ENCODE results near the gene WDFY3.

DNA sequence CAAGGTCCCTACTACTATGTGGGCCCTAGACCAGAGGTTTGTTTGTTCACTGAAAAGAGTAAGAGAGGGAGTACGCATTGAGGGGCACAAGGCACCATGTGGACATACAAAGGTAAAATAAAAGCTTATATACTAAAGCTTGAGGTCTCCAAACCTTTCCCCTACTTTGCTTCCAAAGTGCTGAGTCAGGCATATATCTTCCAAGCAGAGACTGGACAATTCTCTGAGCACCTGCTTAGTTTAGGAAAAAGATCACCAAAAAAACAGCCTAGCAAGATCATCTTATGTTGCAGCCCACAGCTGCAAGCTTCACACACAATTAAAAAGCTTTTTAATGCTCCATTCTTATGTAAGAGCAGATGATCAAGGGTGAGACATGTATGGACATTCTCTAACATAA, 119.5 kb downstream of the WDFY3 start:
- no peak for TF ChIP-seq CTCF (optimal IDR thresholded peaks at IDR 0.05 in 1 of 3, IDR thresholded peaks at IDR 0.05 in 1 of 3, conservative IDR thresholded peaks at IDR 0.05 in 1 of 3; ENCODE audit: extremely low read depth in 1 of 3, insufficient read depth in 2 of 3, low read length in 3 of 3)
- no peak for TF ChIP-seq EZH2 (IDR thresholded peaks at IDR 0.05; ENCODE audit: low read length)
